Activated CD8-positive, alpha-beta memory T cell treated with anti-CD3 and anti-CD28 coated beads for 24 hours (primary cell): ENCODE measurements around the gene AGR3.

Experiments
- DNase-seq: peaks from one replicate; pipeline ENCODE4 v3.0.0-alpha.2; 2020

Gene AGR3

DNA sequence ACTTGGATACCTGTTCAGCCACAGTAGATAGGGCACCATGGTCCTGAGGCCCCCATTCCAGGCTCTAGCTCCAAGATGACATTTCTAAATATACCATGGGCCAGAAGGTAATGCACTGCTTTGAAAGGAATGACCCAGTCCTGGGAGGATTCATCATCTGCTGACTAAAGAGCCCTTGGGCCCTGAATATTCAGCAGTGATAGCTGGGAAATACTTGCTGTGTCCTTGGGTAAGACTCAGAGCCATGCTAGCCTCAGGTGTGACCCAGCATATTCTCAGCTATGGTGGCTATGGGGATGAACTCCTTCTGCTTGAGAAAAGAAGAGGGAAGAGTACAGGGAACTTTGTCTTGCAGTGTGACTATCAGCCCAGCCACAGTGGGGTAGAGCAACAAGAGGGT is 55.7 kb downstream of the AGR3 start:
- DNase-seq, result no peak

DNA sequence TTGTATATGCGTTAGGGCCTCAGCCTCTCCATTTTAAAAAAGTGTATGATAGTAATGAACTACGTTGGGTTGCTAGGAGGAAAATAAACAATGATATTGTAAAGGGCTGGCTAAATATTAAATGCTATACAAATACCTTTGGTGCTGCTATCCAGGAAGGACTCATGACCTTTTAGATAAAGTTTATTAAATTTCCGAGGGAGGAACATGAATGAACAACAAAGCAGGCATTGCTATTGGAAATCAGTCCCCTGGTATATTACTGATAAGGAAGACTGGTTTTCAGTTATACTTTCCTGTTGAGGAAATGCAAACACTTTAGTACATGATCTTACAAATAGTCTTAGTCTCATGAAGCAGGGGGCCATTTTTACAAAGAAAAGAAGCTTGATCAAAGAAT is 59.8 kb downstream of the AGR3 start:
- DNase-seq, result no peak

DNA sequence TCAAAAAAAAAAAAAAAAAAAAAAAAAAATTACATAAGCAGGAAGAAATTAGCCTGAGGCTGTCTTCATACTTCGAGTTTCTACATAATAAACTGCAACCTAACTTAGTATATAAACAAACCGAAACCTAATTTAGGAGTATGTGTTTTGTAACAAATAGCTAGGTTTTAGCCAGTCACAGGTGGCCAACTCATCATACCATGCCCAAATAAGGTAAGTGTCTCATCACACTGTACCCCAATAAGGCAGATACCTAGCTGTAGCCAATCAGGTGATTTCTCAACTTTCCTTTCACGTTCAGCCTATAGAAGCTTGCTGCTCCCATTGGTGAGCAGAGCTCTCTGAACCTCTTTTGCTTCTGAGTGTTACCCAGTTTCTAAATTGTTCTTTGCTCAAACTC is 63.1 kb downstream of the AGR3 start:
- no peak for DNase-seq

DNA sequence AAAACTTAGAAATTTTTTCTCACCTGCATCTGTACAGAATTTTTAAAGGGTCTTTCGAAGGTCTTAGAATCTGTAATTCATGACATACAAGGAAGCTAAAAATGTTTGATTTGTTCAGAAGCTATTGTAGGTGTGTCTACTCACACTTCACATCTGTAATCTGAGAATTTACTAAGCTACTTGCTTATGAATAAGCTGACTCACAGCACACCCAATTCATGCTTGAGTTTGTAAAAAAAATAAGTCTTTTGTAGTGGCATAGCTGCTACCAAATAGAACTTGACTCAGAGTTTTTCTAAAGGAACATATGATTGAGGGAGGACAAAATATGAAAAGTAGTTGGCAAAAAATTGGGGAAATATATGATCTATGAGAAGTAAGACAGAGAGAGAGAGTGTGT is 64.2 kb downstream of the AGR3 start:
- no peak for DNase-seq

DNA sequence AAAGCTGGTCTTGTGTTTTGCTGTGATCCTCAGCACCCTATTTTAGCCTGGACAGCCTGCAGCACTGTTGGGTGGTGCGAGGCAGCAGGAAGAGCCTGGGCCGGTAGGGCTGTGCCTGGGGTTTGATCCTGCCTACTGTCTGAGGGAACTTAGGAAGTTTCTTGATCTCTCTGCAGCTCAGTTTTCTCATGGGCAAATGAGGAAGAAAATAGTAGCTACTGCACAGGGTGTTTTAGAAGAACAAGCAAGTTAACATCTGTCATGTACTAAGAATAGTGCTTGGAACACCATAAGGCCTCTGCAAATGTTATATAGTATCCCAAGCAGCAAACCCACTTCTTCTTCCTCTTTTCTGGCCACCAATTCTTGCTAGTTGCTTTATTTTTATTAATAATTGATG is 65.0 kb downstream of the AGR3 start:
- no peak for DNase-seq

DNA sequence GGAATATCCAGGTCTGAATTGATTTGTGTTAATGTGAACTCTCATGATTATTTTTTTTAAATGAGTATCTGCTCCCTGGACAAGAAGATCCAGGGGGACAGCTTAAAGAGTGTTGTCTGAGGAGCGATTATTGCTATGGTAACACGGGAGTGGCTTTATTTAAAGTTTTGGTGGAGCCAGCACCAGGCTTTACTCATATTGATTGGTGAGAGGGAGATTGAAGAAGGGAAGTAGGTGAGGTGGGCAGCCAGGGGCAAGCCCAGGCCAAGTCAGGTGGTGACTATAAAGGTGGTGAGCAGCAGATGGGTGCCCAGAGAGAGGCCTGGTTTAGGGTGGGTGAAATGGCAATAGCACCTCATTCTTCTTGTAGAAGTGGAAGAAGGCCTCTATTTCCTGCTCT is 66.8 kb downstream of the AGR3 start:
- no peak for DNase-seq

DNA sequence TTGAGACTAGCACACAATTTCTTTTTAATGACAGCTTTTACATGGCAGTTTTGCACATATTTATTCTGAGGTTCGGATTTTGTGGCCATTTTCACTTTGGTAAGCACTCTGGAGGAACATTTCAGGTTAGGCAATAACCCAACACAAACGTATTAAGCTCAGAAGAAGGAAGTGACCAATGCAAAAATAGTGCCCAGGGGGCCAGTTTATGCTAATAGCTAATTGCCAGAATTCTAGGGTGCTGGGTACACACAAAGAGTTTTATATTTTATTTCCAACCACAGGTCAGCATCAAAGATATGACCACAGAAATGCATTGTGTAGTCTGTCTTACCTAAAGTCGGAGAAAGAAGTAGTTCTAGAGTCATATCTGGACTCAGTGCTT is 68.6 kb downstream of the AGR3 start:
- no peak for DNase-seq

DNA sequence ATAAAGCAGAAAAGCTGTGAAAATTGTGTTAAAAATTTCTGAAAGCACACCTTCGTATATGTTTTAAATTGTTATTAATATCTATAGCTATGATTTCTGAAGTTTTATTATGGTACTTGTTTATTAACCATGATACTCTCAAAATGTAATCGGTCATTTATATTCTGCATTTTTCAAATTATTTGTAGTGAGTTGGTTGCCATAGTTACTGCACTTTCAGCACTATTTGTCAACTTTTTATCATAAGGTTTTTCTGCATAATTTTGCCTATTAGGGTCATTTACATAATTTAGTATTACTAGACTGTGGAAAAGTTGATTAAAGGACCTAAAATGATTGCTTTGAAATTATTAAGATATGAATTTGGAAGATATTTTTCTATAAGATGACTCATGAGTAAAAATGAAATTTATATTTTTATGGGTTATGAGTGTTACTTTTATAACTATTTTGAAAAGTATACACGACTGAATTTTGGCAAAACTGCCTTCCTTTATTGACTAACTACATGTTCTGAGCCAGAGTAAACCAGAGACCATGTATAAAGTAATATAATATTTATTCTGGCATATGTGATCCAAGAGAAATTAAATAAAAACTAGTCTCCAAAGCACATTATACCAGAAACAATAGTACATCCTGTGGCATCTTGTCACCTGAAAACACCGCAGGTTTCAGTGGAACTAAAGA is 69.1 kb downstream of the AGR3 start:
- no peak for DNase-seq

DNA sequence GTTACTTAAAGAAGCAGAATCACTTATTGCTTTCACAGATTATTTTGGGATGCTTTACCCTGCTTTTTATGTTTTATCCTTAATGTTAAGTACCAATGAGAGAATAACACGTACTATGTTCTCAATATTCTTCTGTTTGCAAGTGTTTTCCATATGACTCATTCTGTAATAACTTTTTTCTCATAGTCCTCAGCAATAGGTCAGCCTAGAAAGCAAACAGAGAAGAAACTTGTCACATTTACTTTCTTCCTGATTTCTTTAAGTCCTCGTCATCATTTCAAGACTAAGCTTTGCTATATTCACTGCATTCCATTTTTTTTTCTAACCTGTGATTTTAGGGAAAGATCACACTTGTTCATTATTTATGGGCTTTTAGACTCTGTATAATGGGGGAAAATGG is 70.2 kb downstream of the AGR3 start:
- DNase-seq, result no peak

DNA sequence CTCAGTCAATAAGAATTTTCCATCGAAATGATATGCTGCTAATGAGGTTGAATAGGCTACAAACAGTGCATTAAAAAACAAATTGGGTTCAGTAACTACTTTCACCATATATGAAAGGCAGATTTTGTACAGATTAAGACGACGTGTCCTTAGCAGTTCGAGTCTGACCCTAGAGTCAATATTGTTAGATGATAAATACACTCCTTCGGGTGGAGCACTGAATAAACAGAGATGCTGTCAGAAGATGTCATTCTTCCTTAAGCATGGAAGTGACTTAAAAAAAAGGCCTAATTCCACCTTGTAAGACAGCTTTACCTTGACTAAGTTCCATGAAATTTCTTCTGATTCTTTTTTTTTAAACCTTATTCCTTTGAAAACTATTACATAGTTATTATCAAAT is 71.2 kb downstream of the AGR3 start:
- no peak for DNase-seq

DNA sequence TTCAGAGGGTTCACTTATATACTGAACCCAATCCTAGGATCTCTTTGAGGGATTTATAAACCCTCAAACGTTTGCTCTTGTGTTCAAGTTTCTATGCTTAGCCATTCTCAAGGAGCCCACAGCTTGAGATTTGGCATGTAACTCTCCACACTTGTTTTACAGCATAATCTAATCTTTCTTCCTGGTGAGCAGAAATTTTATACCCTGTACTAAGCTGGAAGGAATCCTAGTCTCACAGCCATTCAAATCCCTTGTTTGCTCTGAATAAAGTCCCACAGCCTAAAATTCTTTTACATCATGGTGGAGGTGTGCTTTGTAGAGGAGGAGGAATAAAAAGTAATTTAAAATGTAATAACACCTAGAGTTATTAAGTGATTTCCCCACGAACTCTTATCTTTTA is 71.7 kb downstream of the AGR3 start:
- no peak for DNase-seq
